ENCODE measurements around the gene CCDC85C.

Gene CCDC85C

DNA sequence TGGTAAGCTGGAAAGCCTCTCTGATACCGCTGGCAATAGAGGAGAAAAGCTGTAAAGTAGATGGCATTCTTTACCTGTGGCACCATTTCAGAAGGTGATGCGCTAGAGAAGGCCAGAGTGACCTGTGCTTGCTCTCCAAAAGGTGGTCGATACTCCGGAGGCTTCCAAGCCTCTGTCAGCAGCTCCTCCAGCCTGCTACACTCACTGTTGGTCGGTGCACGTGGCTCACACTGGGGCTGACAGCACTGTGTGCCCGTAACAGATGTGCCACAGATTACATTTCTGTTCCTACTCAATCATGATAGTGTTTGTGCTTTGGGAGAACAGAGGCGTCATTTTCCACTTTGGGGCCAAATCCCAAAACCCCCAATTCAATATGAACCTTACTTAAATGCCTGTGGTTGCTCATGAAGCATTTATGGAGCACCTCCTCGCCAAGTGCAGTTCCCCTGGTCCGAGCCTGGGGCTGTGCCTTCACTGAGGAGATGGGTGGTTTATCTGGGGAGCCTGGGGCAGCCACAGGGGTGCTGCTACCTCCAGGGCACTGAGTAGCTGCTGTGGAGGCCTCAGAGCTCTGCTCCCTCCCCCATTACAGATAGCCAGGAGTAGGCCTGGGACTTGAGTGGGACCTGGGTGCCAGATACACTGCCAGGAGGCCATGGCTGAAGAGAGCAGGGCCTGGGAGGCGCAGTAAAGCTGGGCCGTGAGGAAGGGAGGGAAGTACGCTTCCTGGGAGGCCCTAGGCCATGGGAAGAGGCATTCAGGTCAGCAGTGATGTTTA lies 96.0 kb downstream of the CCDC85C start:
- DNase-seq: no peak

DNA sequence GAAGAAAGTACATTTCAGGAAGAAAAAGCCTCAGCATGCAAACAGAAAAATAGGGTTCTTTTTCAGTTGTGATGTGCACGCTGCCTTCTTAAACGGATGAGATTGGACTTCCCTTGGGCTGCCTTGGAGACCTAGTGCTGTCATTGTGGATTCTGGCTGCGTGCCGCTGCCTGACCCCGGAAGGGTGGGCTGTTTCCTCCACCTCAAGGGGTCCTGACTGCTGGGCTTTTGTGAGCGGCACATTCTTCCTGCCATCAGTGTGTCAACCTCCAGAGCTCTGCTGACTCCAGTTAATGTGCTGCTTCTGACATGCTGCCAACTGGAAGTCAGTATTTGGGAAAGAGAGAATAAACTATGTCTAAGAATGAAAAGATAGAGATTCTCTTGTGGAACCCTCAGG lies 97.7 kb downstream of the CCDC85C start:
- no peak for DNase-seq

DNA sequence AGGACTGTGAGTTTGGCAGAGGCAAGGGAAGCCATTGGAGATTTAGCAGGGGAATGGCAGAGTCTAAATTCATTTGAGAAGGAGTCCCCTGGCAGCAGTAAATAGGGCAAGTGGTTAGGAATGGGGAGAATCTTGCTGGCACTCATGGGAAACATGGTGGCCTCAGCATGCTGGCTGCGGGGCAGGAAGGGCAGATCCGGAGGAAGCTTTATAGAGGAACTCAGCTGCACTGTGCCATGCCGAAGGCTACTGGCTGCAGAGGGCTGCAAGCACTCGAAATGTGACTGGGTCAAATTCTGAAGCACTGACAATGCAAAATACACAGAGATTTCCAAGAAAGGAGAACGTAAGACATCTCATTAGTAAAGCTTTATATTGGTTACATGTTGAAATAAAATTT lies 98.9 kb downstream of the CCDC85C start:
- DNase-seq: no peak

DNA sequence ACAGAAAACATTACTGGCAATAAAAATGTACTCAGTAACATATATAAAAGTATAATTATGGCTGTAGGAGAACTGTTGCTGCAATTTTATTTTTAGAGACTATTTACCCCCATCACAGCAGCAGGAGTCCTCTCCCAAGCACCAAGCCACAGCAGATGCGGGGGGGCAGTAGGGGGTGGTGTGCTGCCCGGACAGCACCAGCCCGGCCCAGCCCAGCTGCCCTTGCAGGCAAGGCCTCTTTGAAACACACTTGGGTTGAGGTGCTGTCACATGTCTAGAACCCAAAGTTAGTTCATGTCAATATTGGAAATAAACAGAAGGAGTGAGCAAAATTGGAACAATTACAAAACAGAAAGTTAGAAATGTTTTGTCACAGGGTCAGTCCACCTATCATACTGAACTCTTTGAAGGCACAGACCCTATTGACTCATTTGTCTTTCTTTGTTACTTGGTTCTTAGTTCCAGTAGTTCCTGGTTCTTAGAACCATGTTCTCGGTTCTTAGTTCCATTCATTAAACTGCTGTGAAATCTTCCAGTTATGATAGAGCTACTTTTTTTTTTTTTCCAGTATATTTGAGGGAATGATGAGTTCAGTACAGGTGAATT lies 100.1 kb downstream of the CCDC85C start:
- DNase-seq: no peak

DNA sequence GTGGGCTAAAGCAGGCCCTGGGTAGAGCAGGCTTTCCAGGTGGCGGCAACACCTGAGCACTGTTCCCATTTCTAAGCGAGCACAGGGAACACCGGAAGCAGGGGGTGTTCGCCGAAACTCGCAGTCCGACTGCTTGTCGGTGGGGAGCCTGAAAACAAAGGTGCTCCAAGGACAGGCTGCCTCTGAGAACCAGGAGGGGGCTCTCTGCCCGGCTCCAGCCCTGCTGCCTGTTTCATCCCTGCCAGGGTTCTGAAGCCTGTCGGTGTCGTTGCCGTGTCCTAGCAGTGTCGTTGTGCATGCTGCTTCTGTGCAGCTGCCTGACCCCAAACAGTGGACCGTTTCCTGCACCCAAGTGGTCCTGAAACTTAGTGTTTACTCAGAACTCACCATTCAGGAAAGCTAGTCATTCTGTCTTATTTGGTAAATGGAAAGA lies 101.0 kb downstream of the CCDC85C start:
- DNase-seq: no peak

DNA sequence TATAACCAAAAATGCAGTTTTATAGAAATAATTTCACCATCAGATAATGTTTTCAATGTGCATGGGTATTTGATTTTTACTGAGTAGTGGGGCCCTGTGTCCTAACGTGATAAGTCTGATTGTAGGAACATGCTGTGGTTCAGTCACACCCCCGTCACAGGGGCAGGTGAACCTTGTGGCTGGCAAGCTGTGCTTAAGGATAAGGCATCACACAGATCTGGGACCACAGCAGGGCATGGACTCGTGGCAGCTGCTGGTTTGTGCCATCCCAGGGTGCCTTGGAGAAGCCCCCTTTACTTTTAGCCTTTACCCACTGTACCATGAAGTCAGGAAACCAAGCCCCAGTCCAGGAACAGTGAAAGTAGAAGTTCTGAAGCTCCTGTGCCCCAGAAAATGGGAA lies 106.1 kb downstream of the CCDC85C start:
- DNase-seq: no peak

DNA sequence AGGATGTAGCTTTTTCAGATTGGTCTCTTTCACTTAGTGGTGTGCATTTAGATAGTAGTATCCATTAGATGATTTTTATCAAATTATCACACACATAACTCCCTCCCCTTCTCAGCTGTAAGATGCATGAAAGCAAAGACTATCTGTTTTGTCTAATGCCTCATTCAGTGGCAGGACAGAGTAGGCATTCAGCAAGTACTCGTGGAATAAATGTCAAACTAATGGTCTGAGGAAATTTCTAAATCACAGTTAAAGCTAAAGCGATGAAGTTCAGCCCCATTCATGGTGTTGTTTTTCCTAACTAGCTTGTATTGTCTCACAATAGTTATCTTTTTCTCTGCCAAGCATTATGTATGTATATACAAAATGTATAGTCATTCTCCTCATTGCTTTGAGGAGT lies 106.7 kb downstream of the CCDC85C start:
- no peak for DNase-seq

DNA sequence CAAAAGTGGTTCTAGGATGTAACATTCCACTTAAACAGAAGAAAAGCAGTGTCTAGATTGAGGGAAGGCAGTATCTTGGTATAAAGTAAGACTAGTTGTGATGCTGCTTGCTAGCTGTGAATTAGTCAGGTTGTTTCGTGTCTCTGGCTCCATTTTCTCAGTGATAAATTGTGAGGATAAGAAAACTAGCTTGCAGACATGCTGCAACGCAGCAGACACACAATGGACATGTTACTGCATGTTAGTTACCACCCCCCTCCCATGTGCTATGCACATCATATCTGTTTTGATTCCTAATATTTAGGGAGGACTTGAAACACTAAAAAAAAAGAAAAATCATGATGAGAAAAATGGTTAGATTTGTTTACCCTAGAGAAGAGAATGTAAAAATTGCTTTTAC lies 119.9 kb downstream of the CCDC85C start:
- DNase-seq: no peak

DNA sequence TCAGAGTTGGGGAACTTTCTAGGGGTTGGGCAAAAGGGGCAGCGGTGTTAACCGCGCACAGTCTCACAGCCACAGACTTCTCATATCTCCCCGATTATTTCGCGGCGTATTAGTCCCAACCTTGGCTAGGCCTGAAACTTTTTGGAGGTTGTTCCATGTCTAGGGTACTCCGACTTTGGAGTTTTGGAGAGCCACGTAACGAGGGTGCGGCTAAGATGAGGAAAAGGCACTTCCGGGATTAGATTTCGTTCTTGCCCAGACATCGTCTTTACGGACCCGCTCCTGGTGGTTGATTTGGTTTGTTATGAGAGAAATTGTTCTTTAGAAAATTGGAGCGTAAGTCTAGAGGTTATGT lies 122.3 kb downstream of the CCDC85C start:
- DNase-seq: peak in 3 of 6 experiments; percentile 36 to 44 (median 38)

DNA sequence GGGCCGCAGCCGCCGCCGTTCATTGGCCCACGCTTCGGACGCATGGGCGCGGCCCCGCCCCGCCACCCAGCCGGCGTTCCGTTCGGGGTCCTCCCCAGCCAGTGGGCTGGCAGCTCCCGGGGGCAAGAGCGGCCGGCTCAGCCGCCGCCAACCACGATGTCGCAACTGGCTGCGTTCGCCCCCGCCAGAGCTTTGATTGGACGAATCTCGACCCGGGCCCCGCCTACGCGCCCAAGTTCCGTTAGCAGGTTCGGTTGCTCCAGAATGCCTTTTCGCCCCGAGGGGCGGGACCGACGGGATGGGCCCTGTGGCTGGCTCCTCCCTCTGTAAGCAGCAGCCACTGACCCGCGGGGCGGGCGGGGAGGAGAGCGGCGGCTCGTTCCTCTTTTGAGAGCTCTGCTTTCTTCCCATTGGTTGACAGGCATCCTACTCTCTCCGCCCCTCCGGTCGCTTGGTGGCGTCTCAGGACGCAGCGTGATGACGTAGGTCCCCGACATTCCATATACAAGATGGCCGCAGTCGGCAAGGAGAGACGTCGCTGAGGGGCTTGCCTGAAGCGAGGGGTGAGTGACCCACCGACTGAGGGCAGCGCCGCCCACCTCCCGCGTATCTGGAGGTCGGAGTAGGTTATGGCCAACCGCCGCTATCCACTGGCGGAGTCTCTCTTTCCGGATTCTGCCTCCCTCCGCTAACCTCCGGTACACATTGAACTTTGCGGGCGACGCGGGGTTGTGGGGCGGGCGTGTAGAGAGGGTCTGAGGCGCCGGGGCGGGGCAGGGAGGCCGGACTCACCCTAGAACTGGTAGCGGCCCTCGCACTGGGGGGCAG lies 122.9 kb downstream of the CCDC85C start, which contains the start of gene CCNK:
CCNK (plus strand) TSS at position 493 of the 828 bp plus-strand sequence. CDS start 11,269 bp downstream, outside the sequence.
- peak; percentile 98 to 100 (median 100) for DNase-seq

DNA sequence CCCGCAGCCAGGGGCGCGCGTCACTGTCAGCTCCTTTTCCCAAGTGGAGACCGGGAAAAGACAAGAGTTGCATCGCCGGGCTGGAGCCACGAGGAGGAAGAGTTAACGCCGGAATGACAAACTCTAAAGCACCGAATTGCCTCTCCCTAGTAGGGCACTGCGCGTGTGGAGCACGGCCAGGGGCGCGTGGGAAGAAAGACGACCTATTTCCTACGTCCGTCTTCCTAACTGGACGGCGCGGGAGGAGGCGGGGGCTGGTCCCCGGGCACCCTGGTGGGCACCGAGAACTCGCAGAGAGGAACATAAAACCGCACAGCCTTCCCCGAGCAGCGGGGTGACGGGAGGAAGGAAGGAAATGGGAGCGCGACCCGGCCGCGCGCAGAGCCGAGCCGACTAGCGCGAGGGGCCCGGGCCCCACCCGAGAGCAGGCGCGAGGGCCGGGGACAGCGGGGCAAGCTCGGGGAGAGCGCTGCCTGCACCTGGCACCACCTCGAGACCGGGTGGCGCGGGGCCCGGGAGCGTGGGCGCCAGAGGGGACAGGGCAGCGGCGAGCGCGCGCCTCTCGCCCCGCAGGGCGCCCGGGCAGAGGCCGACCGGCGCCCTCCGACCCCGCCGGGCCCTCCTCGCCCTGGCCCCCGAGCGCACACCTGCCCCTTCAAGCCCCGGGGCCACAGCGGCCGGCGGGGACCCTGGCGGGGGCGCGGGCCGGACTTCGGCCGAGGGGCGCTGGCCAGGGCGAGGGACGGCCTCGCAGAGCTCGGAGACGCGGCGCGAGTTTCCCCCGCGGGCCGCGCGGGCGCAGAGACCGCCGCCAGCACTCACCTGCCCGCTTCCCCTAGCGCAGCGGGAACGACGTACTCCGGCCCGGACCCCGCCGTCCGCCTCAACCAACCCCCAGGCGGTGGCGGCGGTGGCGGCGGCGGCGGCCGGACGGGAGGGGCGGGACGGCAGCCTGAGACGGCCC lies 123.8 kb downstream of the CCDC85C start, which contains the start of gene SETD3:
SETD3 (minus strand) TSS at position 954 of the 964 bp plus-strand sequence. CDS start 15,054 bp downstream, outside the sequence.
- peak in 4 of 6 experiments; percentile 17 to 31 (median 27) for DNase-seq

DNA sequence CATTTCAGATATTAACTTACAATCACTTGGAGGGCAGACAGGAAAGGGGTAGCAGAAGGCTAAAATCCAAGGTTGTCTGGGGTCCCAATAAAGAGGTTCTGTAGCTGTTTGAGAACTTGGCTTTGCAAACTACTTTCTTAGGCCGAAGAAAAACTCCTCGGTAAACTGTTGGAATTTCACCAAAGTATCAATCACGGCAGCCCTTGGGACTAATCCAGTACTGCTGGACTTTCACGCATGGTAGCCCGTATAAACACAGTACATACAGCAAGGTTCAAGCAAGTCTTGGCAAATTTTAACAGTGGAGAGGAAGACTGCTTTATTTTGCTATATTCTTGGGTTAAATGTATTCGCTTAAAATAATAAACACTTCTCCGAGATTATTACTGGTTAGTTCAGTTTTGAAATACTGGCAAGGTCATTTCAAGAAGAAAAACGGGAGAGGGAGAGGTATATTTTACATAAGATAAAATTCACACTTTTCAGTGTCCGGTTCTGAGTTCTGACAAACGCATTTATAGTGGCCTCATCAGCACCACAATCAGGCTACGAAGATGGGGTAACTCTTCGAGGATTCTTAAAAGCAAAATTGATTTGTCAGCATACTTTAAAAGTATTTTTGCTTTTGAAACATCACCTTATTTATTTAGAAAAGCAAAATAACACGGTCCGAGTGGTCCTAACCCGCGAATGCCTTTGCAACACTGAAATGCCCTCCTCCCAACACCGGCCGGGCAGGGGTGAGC lies 124.7 kb downstream of the CCDC85C start:
- no peak for DNase-seq

DNA sequence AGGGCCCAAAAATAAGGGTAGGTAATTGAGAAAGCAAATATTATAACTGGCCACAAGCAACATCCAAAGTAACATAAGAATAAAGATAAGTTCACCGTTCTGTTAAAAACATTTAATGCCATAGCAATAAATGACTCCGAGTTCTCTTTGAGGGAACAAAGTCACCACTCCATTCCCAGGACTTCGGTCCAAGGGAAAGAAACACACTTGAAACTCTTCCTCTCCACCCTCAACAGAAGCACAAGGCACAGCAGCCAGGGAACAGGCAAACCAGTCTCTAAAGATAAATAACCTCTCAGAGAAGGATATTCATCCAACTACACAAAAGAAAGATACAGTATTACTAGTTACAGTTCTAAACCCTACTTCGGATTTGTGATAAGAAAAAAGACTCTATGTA lies 125.9 kb downstream of the CCDC85C start:
- no peak for DNase-seq

DNA sequence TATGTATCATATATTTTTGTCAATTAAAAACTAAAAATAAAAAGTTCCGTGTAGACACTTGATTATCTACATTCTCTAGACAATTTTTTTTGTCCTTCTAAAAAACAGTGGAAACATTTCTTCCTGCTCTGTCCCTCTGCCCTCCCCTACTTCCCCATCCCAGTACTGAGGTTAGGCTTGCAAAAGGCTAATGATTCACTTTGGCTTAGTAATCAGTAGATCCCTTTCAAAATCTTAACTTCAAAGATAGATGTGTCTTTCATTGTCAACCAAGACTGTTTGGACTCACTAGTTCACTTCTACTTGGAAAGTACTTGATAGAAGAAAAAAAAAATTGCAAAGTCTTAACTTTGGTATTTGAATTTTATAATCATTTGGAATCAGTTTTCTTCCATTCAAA lies 127.1 kb downstream of the CCDC85C start:
- no peak for DNase-seq

DNA sequence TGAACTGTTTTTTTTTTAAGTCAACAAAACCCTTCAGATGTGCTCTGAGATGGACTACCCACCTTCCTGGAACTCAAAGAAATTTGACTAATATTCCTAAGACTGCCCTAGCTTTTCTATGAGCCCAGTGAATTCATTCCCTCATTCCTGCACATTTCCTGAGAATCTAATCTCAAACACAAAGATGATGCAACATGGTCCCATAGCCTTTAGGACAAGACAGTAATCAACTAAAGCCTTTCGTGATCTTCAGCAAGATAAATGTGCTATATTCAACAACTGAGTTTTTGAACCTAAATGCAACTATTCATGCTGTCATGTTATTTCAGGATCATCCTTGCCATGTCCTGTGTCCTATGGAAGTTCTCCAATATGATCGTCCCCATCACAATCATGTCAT lies 128.3 kb downstream of the CCDC85C start:
- DNase-seq: no peak

DNA sequence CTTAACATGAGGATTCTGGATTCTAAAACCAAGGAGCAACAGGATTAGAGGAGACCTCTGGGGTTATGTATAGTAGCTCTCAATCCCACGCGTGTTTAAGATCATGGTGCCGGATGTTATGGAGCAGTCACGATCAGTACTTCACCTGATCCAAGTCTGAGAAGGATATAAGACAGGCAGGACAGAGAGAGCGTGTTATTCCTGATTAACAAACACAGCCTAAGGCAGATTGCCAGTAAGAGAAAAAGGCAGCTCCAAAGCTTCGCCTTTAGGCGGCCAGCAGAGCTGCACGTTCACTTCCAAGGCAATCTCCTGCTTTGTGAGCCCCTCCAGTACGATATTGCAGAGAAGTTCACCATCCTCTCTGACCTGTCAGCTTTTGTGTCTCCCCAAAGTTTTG lies 128.8 kb downstream of the CCDC85C start:
- no peak for DNase-seq

DNA sequence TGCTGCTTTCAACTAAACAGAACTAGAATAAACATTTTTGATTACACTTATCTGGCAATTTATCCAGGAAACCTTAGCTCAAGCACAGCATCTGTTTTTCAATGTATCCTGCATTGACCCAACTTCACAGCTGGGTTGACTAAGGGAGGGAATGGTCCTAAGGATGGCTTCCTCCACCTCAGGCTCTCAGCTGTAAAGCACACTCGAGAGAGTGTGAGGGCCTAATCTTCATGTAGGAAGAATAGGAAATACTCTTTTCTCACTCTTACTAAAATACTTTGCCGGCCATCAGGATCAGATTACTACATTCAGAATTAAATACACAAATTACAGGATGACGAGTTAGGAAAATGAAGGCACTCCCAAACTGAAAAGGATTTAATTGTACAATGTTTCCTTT lies 130.5 kb downstream of the CCDC85C start:
- no peak for DNase-seq

DNA sequence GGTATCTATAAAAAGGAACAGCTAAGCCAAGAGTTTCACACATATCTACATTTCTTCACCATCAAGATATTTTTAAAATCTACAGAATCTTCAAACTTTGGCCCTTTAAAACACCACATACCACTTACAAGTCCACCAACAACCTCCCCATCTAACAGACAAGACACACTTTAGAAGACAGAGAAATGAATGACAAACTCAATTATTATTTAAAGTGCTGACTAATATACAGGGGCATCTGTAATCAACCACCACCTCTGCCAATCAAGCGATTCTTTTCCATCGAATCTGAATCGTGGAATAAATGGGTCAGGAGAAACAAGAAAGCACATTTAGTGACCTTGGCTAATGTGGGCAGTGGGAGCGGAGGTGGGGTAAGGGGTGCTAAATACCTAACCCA lies 131.1 kb downstream of the CCDC85C start:
- no peak for DNase-seq

DNA sequence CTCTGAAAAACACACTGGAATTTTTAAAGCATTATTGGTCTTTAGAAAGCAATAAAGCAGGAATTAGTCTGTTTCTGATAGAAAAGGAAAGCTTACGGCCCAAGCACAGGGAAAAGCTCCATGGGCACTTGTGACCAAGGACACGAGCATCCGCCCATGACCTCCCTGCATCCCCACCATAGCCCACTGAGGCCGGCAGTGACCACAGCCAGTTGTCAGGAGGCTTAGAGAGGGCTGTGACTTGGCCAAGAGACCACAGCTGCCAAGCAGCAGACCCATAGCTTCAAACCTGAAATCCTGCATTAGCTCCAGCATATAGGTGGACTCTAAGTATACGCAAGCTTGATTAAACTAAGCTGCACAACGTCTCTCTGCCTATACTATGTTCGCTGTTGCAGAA lies 132.3 kb downstream of the CCDC85C start:
- DNase-seq: no peak

DNA sequence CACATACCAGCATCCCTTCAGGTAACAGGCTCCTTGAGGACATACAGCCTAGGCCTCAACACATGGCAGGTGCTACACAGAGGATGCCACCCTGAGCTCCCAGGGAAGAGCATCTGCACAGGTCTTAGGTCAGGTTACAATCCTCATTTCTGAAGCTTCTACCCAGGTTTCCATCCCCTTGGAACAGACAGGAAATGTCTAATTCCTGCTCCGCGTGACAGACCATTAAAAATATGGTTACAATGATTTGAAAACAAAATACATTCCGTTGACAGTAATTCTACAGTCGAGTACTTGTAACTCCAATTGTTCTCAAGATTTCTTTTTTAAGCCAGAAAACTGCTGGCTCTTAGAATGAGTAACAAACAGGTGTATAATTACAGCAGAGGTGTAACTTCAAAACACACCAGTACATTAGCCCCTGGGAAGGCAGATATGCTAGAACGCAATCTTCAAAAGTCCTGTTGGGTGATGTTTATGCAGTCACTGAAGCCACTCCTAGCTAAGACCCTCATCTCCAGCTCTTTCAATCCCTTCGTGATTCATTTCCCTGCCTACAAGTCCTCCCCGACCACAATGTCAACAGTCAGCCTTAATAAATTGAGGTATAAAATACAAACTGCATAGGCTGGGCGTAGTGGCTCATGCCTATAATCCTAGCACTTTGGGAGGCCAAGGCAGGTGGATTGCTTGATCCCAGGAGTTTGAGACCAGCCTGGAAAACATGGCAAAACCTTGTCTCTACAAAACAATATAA lies 135.0 kb downstream of the CCDC85C start:
- no peak for DNase-seq

DNA sequence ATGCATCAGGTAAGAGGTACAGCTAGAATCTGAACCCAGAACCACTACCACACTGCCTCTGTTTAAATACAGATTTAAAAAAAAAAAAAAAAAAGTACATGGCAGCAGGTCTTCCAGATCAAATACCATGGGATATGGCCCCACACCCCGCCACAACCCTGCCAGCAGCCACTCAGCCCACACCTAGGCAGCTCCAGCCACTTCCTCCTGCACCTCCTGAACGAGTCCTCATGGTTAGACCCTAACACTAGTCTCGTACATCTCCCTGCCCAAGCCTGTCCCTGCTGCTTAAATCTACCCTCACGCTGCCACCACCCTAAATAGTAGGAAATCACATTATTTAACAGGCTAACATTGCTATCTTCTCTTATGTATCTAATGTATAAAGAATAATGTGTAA lies 135.9 kb downstream of the CCDC85C start:
- no peak for DNase-seq
